Measurements from ENCODE around the gene MCM8.
"Not testable (repeated sequence)": the region's sequence is repeated elsewhere in the genome, so short reads cannot be mapped to it uniquely, and the experiment has no call there.

Gene MCM8

GRCh38 chr20:6007529-6008103 lies 57.2 kb downstream of the MCM8 start:
- DNase-seq, result no peak

GRCh38 chr20:6008254-6008653 lies 57.8 kb downstream of the MCM8 start:
- DNase-seq, result no peak

- no peak for DNase-seq
These were observed 61.7 kb downstream of the MCM8 start for GRCh38 chr20:6012179-6012578.

GRCh38 chr20:6014017-6014416 lies 63.6 kb downstream of the MCM8 start:
- DNase-seq, result no peak

- DNase-seq, result no peak
These were observed 64.5 kb downstream of the MCM8 start for GRCh38 chr20:6014957-6015356.

GRCh38 chr20:6017467-6017866 lies 67.0 kb downstream of the MCM8 start:
- DNase-seq, result no peak

- DNase-seq, result no peak
These were observed 67.4 kb downstream of the MCM8 start for GRCh38 chr20:6017880-6018279.

- DNase-seq, result no peak
These were observed 74.3 kb downstream of the MCM8 start for GRCh38 chr20:6024768-6025167.

GRCh38 chr20:6026051-6026450 lies 75.6 kb downstream of the MCM8 start:
- peak; percentile 24 for DNase-seq

GRCh38 chr20:6028818-6029217 lies 78.4 kb downstream of the MCM8 start:
- no peak for DNase-seq

GRCh38 chr20:6029538-6029937 lies 79.1 kb downstream of the MCM8 start:
- no peak for DNase-seq

- DNase-seq, result no peak
These were observed 80.1 kb downstream of the MCM8 start for GRCh38 chr20:6030453-6031080.

GRCh38 chr20:6032907-6033306 lies 82.5 kb downstream of the MCM8 start:
- not testable (repeated sequence) for DNase-seq

GRCh38 chr20:6034134-6034969 lies 83.9 kb downstream of the MCM8 start:
- DNase-seq, result no peak

- DNase-seq, result no peak
These were observed 85.8 kb downstream of the MCM8 start for GRCh38 chr20:6036213-6036612.

GRCh38 chr20:6037082-6037481 lies 86.6 kb downstream of the MCM8 start:
- DNase-seq, result no peak

- no peak for DNase-seq
These were observed 87.8 kb downstream of the MCM8 start for GRCh38 chr20:6038256-6038655.

GRCh38 chr20:6039766-6040165 lies 89.3 kb downstream of the MCM8 start:
- no peak for DNase-seq

GRCh38 chr20:6040540-6040939 lies 90.1 kb downstream of the MCM8 start:
- no peak for DNase-seq

- no peak for DNase-seq
These were observed 90.7 kb downstream of the MCM8 start for GRCh38 chr20:6040958-6041807.

- no peak for DNase-seq
These were observed 91.4 kb downstream of the MCM8 start for GRCh38 chr20:6041808-6042265.

- DNase-seq, result no peak
These were observed 93.7 kb downstream of the MCM8 start for GRCh38 chr20:6044115-6044514.

GRCh38 chr20:6045566-6045965 lies 95.1 kb downstream of the MCM8 start:
- DNase-seq, result no peak

Measured in stimulated activated CD4-positive, alpha-beta T cell treated with anti-CD3 and anti-CD28 coated beads, Interleukin-1b, Interleukin-23, amount 100 ng/mL, for 48 hours (primary cell).